NT2/D1 (cell line): ENCODE results near the gene UIMC1.
"Not testable (repeated sequence)": the region's sequence is repeated elsewhere in the genome, so short reads cannot be mapped to it uniquely, and the experiment has no call there.

Source experiments
- SUZ12 ChIP-seq: IDR thresholded peaks from 2 replicates; pipeline ENCODE4 v1.6.1; 2011; ENCODE audit not compliant: insufficient read length, insufficient read depth; ENCODE audit errors: extremely low read depth
- YY1 ChIP-seq: IDR thresholded peaks from 2 replicates; pipeline ENCODE4 v1.6.1; 2011; ENCODE audit not compliant: insufficient read length, insufficient read depth

- not testable (repeated sequence) for TF ChIP-seq YY1, SUZ12
Observed at GRCh38 chr5:176984176-176984575, 22.4 kb downstream of the UIMC1 start.
